CD4-positive, alpha-beta T cell treated with Interleukin-6 at 100 ng/mL for 8 hours (primary cell): ENCODE data around the gene ARHGAP31.
"Not testable (repeated sequence)": the region's sequence is repeated elsewhere in the genome, so short reads cannot be mapped to it uniquely, and the experiment has no call there.

Experiments used
- DNase-seq: peaks from one replicate; pipeline ENCODE4 v3.0.0-alpha.2; 2020; ENCODE audit warnings: mixed read lengths, low spot score

Gene ARHGAP31

DNA sequence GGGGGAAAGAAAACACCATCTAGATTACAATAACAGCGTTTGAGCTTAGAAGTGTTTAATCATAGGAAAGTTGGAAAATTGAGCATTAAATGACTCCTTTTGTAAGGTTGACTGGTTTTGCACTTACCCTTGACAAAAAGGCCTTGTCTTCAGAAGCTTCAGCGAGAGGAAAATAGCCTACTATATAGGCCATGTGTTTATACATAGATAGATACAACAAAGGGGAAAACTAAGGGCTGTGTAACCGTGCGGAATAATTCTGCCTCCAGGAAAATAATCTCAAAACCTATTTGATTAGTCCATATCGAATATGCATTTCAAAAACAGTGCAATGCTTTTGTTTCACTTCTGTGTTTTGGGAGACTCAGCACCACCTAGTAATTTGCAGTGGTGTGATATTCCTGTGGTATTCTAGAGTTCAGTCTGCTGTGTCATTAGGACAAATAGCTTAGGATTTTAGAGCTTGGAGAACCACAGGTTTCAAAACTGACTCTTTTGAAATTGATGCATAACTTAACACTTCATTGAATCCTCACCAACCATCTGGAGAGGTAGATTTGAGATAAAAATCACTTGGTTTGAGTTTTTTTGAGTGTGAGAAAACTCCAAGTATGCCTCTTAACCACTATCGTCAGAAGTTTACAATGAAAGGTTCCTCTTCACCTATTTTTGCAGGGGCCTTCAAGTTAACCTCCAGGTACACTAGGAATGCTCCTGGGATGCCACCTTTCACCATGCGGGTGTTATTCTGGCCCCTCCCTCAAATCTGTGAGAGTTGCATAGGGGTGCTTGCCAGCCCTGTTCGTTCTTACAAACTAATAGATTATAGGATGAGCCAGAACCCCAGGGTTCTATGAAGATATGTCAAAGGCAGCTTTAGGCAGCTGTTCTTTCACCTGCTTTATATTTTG is 1.9 kb downstream of the ARHGAP31 start:
- DNase-seq = no peak

DNA sequence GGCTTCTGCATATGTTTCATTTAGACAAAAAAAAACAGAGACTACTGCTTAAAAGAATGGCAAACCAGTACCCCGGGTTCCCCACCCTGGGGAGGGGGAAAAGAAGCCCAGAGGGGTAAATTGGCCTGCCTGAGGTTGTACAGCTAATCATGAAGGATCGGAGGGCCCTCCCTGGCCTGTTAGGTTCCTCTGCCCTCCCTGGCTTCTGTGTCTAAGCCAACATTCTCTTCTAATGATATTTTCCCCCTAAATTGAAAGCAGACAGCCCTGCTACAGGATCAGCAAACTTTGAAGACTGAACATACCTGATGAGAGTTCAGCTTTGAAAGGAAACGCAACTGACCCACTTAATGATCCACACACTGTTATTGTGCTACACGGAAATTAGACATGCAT is 2.5 kb downstream of the ARHGAP31 start:
- DNase-seq = no peak

DNA sequence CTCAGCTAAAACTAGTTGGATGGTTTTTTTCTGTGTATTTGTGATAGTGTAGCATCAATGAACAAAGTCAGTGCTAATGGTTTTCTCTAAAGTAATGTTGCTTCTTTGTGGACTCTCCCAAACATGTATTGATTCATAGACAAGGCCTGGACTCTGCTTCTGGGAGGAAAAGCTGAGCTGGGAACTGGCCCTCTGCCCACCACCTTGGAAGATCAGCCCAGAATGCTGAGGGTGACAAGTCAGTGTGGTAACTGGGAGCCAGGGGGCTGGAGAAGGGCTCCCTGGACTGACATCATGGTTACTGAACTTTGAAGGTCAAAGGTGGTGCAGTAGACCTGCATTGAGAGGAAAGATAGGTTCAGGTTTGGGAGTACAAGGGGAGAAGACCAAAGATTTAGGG is 3.0 kb downstream of the ARHGAP31 start:
- no peak for DNase-seq

DNA sequence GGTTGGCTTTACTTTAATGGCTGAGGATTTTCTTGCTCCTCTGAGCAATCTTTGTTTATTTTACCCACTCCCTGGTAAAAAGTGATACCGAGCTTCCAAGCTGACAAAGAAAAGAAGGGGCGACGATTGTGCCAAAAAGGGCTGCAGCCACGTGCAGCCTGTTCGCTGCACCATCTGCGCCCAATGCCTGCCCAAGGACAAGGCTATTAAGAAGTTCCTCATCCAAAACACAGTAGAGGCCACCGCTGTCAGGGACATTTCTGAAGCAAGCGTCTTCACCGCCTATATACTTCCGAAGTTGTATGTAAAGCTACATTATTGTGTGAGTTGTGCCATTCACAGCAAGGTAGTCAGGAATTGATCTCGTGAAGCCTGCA is 4.4 kb downstream of the ARHGAP31 start:
- DNase-seq = no peak

DNA sequence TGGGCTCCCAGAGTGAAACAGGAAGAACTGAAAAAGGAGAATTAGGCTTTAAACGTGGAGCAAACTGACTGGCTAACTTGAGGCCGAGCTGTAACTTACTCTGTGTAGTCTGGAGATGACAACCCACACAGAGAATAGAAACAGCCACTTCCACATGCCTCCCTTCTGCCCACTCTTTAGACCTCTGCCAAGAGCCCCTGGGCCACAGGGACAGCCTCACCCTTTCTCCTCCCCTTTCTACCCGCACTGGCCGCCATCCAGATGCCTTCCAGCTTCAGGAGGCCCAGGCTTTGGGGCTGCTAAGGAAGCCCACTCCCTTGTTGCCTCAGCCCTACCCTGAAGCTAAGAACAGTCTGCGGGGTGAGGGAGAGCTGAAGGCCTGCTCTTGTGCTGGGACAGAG is 6.8 kb downstream of the ARHGAP31 start:
- DNase-seq = no peak

DNA sequence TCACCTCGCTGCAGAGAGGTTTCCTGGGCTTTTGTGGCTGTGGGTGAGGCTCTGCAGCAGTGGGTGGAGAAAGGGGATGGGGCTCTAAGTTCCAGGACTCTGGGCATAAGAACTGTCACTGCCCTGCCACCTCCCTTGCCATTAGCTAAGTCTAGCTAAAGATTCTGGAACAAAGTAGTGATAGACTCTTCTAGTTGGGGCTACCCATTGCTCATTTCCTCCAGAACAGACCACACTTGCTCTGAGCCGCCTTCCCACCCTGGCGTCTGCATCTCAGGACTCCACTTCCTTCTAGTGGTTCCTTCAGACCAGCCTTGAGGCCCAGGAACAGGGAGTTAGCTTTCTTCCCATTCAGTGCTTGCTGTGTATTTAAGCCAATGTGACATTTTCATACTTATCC is 7.5 kb downstream of the ARHGAP31 start:
- DNase-seq = no peak

DNA sequence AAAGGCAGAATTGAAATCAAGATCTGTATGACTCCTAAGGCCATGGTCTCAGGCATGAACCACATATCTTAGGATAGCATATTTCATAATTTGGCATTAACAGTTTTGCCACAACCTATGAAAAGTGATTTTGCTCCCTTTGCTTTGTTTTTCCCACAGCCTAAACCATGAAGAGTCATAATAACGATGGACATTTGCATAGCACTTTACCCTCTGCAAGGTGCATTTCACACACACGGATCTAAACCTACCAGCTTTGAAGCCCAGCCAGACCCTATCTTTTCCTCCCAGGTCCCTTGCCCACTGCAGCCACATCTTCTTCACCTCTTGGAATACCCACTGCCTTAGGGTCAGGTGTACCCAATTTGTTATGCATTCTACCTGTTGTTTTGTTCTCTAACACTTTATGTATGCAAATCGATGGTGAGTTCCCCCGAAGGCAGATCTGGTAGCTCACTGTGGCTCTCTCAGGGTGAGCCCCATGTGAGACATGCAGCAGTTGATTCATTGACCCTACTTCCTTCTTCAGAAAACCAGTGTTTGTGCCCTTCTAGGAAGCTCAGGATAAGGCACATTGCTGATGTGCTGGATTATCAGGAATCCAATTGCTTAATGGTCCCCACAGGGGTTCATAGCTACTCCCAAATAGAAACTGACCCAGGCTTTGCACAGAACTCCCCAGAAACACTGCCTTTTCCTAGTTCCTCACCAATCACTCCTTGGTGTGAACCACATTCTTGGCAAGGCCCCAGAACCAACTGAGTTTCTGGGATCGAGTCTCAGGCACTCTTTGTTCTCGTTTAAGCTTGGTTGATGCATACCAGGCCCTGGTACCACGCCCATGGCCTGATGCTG is 8.7 kb downstream of the ARHGAP31 start:
- DNase-seq = no peak

DNA sequence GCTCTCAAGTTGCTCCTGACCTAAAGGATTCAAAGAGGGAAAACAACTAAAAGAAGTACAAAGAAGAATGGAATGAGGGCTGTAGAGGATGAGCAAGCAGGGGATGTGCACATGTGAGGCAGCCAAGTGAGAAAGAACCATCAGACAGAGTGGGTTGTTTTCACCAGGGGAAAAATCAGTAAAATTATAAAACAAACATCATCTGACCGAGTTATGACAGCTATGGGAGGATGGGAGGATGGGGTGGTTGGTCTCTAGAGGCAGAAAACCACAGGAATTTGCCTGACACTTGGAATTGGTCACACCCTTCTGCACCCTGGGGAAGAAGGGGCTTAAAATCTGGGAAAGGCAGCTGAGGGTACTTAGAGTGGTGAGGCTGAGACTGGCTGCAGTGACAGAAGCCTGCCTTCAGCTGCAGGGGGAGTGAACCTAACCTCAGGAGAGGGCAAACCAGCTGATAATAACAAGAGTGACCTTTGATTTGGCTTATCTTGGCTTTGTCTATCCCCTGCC is 10.1 kb downstream of the ARHGAP31 start:
- no peak for DNase-seq

DNA sequence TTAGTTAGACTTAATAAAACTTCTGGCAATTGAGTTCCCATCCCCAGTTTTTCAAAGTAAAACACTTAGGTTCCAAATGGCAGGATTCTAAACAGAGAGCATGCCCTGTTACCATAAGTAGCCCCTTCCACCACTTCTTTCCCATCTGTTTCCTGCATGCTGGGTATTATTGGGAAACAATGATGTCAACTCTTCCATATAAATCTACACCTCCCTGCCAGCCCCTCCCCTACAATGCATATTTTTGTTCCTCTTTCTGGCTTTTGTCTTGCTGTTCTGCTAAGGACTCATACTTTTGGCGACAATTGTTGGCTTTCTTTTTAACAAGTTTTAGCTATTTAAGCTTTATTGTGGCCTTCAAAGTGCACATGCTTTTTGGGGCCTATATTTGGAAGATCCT is 11.1 kb downstream of the ARHGAP31 start:
- DNase-seq = no peak

DNA sequence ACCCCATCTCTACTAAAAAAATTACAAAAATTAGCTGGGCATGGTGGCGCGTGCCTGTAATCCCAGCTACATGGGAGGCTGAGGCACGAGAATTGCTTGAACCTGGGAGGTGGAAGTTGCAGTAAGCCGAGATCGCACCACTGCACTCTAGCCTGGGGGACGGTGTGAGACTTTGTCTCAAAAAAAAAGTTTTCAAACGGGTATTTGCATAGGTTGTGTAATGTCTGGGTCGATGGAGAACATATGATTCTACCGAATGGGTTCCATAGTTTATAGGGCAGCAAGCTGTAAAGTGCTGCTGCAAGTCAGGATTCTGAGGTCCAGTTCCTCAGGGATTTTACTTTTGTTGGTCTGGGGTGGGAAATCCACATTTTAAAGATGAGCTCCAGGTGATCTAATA is 12.2 kb downstream of the ARHGAP31 start:
- DNase-seq = not testable (repeated sequence)

DNA sequence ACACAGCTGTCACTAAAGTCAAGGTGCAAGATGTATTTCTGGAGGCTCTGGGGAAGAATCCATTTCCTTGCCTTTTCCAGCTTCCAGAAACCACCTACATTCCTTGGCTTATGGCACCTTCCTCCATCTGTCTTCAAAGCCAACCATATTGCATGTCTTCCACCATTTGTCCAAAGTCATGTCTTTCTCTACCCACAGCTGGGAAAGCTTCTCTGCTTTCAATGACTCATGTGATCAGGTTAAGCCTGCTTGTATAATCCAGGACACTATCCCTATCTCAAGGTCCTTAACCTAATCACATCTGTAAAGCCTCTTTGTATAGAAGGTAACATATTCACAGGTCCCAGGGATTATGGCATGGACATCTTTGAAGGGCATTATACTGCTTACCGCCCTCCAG is 14.2 kb downstream of the ARHGAP31 start:
- DNase-seq = no peak

DNA sequence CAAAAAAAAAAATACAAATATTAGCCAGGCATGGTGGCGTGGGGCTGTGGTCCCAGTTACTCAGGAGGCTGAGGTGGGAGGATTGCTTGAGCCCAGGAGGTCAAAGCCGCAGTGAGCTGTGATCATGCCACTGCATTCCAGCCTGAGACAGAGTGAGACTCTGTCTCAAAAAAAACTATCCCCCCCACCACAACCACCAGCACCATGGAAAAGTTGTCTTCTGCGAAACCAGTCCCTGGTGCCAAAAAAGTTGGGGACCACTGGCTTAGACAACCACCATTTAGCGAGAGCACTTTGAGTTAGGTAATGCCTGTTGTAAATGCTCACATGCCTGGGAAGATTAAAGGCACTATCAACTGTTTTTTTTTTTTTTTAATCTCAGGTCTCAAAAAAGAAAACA is 15.4 kb downstream of the ARHGAP31 start:
- no peak for DNase-seq

DNA sequence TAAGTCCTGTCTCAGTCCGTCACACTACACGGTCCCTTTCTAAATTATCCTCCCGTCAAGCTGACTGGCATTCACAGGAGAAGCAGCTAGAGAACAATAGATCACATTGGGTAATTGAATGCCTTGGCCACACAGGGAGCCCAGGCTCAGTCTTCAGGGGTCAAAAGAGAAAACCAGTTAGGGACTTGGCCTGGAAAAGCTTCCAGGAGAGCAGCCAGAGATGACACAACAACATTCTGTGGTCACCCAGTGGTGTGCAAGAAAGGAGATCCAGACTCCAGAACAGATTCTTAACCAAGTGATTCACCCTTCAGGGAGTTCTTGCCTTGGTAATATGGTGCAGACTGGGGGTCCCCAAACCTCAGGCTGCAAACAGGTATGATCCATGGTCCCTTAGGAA is 15.9 kb downstream of the ARHGAP31 start:
- no peak for DNase-seq

DNA sequence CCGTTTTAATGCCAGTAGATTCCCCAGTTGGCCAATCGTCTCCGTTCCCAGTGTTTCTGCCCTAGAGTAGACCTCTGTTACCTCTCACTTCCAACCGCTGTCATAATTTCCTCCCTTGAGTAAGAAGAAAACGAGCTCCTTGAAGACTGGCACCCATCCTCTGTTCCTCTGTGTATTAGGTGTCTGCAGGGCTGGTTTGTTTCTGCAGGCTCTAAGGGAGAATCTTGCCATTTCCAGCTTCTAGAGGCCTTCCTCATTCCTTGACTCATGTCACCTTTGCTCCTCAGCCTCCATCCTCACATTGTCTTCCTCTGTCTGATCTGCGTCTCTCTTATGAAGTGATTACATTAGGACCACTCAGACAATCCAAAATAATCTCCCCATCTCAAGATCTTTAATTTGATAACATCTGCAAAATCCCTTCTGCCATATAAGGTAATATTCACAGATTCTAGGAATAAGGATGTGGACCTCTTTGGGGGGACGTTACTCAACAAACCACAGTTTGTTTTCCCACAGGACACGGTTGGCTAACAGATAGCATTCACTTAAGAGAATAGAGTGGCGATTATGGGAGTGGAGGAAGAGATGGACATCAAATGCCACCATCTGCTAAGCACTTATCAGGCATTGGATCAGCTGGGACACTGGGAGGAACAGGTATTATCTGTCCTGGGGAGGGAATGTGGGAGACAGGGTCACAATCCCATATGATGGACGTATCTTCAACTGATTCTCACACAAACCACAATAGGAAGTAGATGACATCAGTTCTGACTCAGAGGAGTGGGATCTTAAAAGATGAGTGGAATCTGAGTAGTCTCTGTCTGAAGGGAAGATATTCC is 17.1 kb downstream of the ARHGAP31 start:
- DNase-seq = no peak

DNA sequence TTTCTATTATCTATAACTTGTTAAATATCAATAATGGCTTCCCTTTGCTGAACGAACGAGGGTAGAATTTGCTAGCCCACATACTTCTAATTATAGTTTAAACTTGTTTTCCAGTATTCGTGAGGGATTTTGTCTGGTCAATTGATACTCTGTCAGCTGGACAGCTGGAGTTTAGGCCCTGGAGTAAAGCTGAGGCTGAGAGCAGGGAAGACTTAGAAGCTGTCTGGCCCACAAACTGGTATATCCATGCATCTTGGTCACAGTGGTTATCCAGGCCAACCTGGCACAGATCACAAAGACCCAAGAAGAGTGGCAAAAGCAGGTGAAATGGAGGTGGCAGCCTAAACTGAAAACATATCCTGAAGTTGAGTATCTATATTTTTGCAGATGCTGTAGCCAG is 19.3 kb downstream of the ARHGAP31 start:
- DNase-seq = no peak

DNA sequence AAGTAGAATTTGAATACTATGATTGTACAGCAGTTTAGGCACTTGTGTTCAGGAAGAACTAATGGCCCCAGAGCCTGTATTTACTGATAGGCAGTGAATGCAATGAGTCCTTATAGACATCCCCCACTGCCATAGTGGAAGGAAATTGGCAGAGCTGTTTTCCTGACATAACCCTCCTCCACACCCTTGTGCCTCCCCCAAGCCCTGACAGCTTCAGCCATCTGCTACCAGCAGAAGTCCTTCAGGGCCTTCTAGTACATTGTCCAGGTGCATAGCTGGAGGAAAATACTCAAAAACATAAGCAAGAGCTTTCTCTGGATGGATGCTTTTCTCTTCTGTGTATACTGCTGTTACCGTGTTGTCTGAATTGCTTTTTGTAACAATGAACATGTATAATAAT is 20.6 kb downstream of the ARHGAP31 start:
- DNase-seq = no peak

DNA sequence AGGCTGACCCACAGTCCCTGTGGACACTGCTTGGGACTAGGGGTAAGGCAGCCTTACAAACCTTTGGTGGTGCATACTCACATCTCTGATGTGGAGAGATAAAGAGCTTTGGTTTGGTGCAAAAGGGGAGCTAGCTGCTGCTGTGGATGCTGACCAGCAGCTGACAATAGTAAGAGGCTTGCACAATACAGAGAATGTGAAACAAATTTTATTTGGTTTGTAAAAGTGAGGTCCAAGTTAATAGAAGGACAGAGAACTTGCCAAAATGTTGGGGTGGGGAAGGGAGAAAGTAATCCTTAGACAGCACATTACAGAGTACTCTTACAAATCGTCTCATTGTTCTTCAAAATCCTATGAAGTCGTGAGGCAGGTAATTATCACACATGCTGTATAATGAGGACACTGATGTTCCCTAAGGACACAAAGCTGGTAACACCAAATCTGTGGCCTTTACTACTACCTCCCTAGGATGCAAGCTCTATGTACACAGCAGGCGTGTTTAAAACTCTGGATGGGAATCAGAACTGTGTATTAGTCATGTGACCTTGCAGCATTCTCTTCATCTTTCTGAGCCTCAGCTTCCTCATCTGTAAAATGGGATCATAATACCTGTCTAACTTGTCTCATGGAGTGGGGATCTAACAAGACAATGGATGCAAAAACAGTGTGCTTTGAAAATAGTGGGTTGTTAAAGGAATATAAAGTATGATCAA is 21.6 kb downstream of the ARHGAP31 start:
- DNase-seq = no peak

DNA sequence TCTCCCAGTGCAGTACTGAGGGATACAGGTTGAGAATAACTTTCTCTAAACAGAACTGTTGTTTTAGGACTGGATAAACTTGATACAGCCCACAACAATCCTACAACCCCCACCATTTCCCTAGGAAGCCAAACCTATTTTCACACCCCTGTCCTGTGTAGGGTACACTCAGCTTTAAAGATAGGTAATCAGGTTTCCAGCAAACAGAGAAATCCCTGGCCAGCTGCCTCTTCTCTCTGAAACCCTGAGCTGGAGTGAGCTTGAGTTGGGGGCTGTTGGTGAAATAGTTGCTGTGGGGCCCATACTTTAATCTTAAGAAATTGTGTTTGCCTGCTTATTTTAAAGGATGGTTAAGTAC is 22.1 kb downstream of the ARHGAP31 start:
- DNase-seq = no peak

DNA sequence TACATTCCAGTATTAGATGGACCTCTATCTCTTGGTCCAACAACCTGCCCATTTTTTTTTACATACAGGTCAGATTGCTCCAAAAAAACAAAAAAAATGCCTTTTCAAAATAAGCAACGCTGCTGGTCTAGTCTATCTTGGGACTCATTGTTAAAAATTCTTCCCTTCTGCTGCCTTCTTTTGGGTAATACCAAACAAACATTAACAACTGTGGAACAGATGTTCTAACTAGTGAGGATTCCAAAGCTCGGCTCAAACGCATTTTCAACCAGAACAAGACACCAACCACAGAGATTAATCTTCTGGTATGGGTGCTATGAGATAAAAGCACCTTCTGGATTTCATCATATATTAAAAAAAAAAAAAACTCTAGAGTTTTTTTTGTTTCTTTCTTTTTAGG is 24.7 kb downstream of the ARHGAP31 start:
- DNase-seq = no peak

DNA sequence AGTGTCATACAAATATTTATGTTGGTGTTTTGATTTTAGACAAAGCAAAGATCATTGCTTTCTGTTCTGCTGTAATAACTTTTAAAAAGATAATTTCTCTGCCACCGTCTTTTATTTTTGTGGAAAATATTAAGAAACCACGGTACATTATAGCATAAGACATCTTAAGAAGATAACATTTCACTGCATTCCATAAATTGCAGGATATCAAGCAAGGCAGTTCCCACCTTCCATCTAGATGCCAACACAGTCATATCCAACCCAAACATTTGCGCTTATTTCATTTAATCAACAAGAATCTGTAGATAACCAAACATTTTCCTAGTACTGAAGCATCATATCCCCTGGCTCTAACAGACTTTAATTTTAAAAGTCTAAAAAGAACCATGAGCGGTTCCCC is 25.1 kb downstream of the ARHGAP31 start:
- DNase-seq = no peak

DNA sequence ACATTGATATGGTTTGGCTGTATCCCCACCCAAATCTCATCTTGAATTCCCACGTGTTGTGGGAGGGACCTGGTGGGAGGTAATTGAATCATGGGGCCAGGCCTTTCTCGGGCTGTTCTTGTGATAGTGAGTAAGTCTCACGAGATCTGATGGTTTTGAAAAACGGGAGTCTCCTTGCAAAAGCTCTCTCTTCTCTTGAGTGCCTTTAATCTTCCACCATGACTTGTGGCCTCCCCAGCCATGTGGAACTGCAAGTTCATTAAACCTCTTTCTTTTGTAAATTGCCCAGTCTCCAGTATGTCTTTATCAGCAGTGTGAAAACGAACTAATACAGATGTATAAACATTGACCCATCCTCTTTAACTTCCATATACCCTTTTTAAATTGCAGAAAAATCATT is 26.6 kb downstream of the ARHGAP31 start:
- DNase-seq = not testable (repeated sequence)
